CD14-positive monocyte (primary cell): Measurements from ENCODE around the gene CACHD1. TPM values are rescaled to one million over a fixed set of nuclear protein-coding genes. Genes with fewer than 3 reads are reported as not detected.

ENCODE experiments used
- DNase-seq, 3 donors: peaks; one replicate each; pipeline ENCODE4 v3.0.0-alpha.2; 2011 to 2022
- H2AFZ ChIP-seq: 2 replicates; pipeline ENCODE4 v1.6.0; 2012; ENCODE audit warnings: mild to moderate bottlenecking, low read depth, low read length, inconsistent platforms; ENCODE audit not compliant: insufficient read depth, poor library complexity, severe bottlenecking
- H3K27ac ChIP-seq, 2 donors: 1 replicate in 1 of 2; 2 replicates in 1 of 2; pipeline ENCODE4 v1.5.1; 2012 to 2013; ENCODE audit warnings: low read length in 2 of 2, control low read depth in 1 of 2, inconsistent platforms in 1 of 2, low read depth in 1 of 2, mild to moderate bottlenecking in 1 of 2
- H3K27me3 ChIP-seq, 2 donors: one replicate each; pipeline versions ENCODE4 v1.6.0 to v1.6.1; 2011 to 2013; ENCODE audit warnings: low read length in 2 of 2; ENCODE audit not compliant: control insufficient read depth in 2 of 2, insufficient read depth in 2 of 2
- H3K36me3 ChIP-seq, 2 donors: replicated peaks in 1 of 2; 1 replicate in 1 of 2; 2 replicates in 1 of 2; pipeline versions ENCODE4 v1.5.1 to v1.6.1; 2012 to 2013; ENCODE audit warnings: low read length in 2 of 2, control low read depth in 1 of 2, inconsistent platforms in 1 of 2, mild to moderate bottlenecking in 1 of 2; ENCODE audit not compliant: insufficient read depth in 2 of 2, control insufficient read depth in 1 of 2
- H3K4me1 ChIP-seq, 2 donors: 1 replicate in 1 of 2; 2 replicates in 1 of 2; pipeline versions ENCODE4 v1.5.1 to v1.6.1; 2012 to 2013; ENCODE audit warnings: low read length in 2 of 2, control low read depth in 1 of 2, inconsistent platforms in 1 of 2, mild to moderate bottlenecking in 1 of 2, moderate library complexity in 1 of 2; ENCODE audit not compliant: insufficient read depth in 2 of 2, control insufficient read depth in 1 of 2
- H3K4me2 ChIP-seq: replicated peaks from 2 replicates; pipeline ENCODE3; 2012; ENCODE audit warnings: low read length, moderate library complexity, mild to moderate bottlenecking; ENCODE audit not compliant: poor library complexity, severe bottlenecking; ENCODE audit errors: extremely low read depth
- H3K4me3 ChIP-seq, 3 experiments: fragments of 200-600 bp in 1 of 3; sonication (generic) in 1 of 3; replicated peaks in 1 of 3; 1 replicate in 2 of 3; 2 replicates in 1 of 3; pipeline ENCODE4 v1.5.1; 2011 to 2013; ENCODE audit warnings: low read length in 3 of 3, mild to moderate bottlenecking in 3 of 3, control low read depth in 2 of 3, low read depth in 2 of 3, inconsistent platforms in 1 of 3, moderate library complexity in 1 of 3
- H3K79me2 ChIP-seq: 2 replicates; pipeline ENCODE4 v1.6.0; 2012; ENCODE audit warnings: mild to moderate bottlenecking, control low read depth, inconsistent platforms, low read length, moderate library complexity; ENCODE audit not compliant: insufficient read depth
- H3K9ac ChIP-seq: 2 replicates; pipeline ENCODE4 v1.6.0; 2017; ENCODE audit warnings: low read length, mild to moderate bottlenecking; ENCODE audit not compliant: insufficient read depth, poor library complexity, severe bottlenecking
- H3K9me3 ChIP-seq, 2 donors: replicated peaks in 1 of 2; 1 replicate in 1 of 2; 2 replicates in 1 of 2; pipeline versions ENCODE4 v1.5.1 to v1.6.1; 2012 to 2013; ENCODE audit warnings: low read length in 2 of 2, control low read depth in 1 of 2; ENCODE audit not compliant: control insufficient read depth in 1 of 2, insufficient read depth in 1 of 2
- H4K20me1 ChIP-seq: 2 replicates; pipeline ENCODE4 v1.6.0; 2012; ENCODE audit warnings: mild to moderate bottlenecking, low read length, control low read depth, moderate library complexity; ENCODE audit not compliant: insufficient read depth
- H3K27ac Mint-ChIP-seq, 7 donors: one replicate each; pipeline ENCODE4 v1.8.0; 2020; ENCODE audit warnings: mild to moderate bottlenecking in 7 of 7, mixed read lengths in 7 of 7, moderate library complexity in 6 of 7, inconsistent platforms in 2 of 7
- H3K27me3 Mint-ChIP-seq, 3 donors: one replicate each; pipeline ENCODE4 v1.8.0; 2021 to 2022; ENCODE audit warnings: low read depth in 3 of 3, mild to moderate bottlenecking in 3 of 3, mixed read lengths in 3 of 3, moderate library complexity in 3 of 3, inconsistent platforms in 1 of 3
- H3K36me3 Mint-ChIP-seq, 2 donors: one replicate each; pipeline ENCODE4 v1.8.0; 2020; ENCODE audit warnings: mixed read lengths in 2 of 2, inconsistent platforms in 1 of 2, mild to moderate bottlenecking in 1 of 2
- H3K4me1 Mint-ChIP-seq: one replicate; pipeline ENCODE4 v1.8.0; 2020; ENCODE audit warnings: mild to moderate bottlenecking, mixed read lengths
- H3K4me3 Mint-ChIP-seq, 2 donors: one replicate each; pipeline ENCODE4 v1.8.0; 2020; ENCODE audit warnings: mild to moderate bottlenecking in 2 of 2, mixed read lengths in 2 of 2, moderate library complexity in 1 of 2
- H3K9me3 Mint-ChIP-seq, 7 donors: one replicate each; pipeline ENCODE4 v1.8.0; 2020 to 2022; ENCODE audit warnings: mixed read lengths in 7 of 7, mild to moderate bottlenecking in 6 of 7, moderate library complexity in 6 of 7, inconsistent platforms in 2 of 7
- WGBS: methylation state at CpG from one replicate; pipeline ENCODE4 v1.1.5; 2013; ENCODE audit warnings: missing lambda C conversion rate; ENCODE audit not compliant: insufficient coverage; 5-methylcytosine and 5-hydroxymethylcytosine counted together
- intact Hi-C, 2 donors: fragments of 100-400 bp; cut with micrococcal nuclease; formaldehyde crosslinking; loops; one replicate each; pipeline versions ENCODE4 v1.15.0 to v1.15.1; 2023
- polyA plus RNA-seq, 3 donors: library from polyadenylated mRNA; depleted of rRNA in 1 of 3; unstranded in 2 of 3; stranded (reverse) in 1 of 3; fragments of 300-500 nt in 2 of 3; fragments of >200 nt in 1 of 3; fragmentation: Illumina TruSeq in 2 of 3; gene quantifications; 1 replicate in 2 of 3; 2 replicates in 1 of 3; pipeline ENCODE4 v1.2.3, GENCODE V29; 2012 to 2021
- TF ChIP-seq, protein P1 (sequence below): fragments of 200-600 bp; IDR thresholded peaks from one replicate; pipeline ENCODE4 v1.8.0; 2022; ENCODE audit warnings: antibody characterized with exemption, mild to moderate bottlenecking

CACHD1 gene
- polyA plus RNA-seq, 3 donors = 0.12 TPM; not detected in 2

DNA sequence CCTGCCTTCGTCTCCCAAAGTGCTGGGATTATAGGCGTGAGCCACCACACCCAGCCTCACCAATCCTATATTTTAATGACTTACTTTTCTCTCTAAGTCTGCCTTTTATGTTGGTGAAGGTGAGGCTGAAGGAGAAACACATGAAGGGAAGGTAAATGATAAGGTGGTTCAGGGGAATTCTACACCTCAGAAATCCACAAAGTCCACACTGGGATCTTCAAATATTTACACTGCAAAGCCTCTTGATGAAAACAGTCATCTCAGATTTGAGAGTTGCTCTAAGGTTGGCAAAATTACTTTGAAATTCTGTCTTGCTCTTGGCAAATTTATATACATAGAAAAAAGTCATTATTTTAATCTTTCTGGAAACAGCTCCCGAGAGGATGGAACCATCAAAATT is 42.0 kb upstream of the CACHD1 start:
- H3K27me3 ChIP-seq = no peaks in the 10 kb centered on the region
- TF ChIP-seq, protein P1, sequence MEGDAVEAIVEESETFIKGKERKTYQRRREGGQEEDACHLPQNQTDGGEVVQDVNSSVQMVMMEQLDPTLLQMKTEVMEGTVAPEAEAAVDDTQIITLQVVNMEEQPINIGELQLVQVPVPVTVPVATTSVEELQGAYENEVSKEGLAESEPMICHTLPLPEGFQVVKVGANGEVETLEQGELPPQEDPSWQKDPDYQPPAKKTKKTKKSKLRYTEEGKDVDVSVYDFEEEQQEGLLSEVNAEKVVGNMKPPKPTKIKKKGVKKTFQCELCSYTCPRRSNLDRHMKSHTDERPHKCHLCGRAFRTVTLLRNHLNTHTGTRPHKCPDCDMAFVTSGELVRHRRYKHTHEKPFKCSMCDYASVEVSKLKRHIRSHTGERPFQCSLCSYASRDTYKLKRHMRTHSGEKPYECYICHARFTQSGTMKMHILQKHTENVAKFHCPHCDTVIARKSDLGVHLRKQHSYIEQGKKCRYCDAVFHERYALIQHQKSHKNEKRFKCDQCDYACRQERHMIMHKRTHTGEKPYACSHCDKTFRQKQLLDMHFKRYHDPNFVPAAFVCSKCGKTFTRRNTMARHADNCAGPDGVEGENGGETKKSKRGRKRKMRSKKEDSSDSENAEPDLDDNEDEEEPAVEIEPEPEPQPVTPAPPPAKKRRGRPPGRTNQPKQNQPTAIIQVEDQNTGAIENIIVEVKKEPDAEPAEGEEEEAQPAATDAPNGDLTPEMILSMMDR = no peak
- Mint-ChIP-seq H3K27ac (no peak overlapping the region), H3K36me3 (no peaks in the 10 kb centered on the region), H3K4me3 (no peak overlapping the region), H3K27me3 (peaks cover 0 to 3% (median 0%) of the 10 kb centered on the region in 3 donors), H3K4me1 (no peaks in the 10 kb centered on the region), H3K9me3 (peaks cover 0 to 7% (median 2%) of the 10 kb centered on the region in 7 donors)
- no CpG with 5 or more reads among the region's 3 CpGs for WGBS
- H3K4me2 ChIP-seq = no peak overlapping the region
- H3K9ac ChIP-seq = no peak overlapping the region
- H2AFZ ChIP-seq = no peak overlapping the region
- no peaks in the 10 kb centered on the region for H3K79me2 ChIP-seq
- H4K20me1 ChIP-seq = no peaks in the 10 kb centered on the region
- no peak overlapping the region for H3K27ac ChIP-seq
- no peak for DNase-seq
- intact Hi-C loops = no loop called here
- no peaks in the 10 kb centered on the region for H3K9me3 ChIP-seq
- H3K4me3 ChIP-seq = no peak overlapping the region
- no peaks in the 10 kb centered on the region for H3K36me3 ChIP-seq
- no peaks in the 10 kb centered on the region for H3K4me1 ChIP-seq

DNA sequence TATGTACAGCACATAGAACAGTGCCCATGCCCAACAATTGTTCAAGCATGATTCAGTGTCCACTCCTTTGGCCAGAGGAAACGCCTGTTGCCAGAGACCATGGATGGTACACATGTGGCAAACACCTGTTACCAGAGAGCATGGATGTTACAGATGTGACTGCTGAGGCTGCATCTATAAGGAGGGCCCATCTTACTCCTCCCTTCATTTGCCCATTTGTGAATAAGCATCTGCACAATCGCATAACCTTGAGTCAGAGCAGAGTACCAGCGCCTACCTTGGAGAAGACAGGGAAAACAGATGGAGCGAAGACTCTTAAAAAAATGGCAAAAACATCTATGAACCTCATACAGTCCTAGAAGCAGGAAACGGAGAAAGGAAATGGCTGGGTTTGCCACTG is 36.6 kb upstream of the CACHD1 start:
- Histone ChIP-seq H3K4me1 (no peaks in the 10 kb centered on the region), H3K36me3 (no peaks in the 10 kb centered on the region), H3K4me3 (no peak overlapping the region), H3K27ac (no peak overlapping the region), H3K9ac (no peak overlapping the region), H3K27me3 (no peaks in the 10 kb centered on the region), H2AFZ (no peak overlapping the region), H3K79me2 (no peaks in the 10 kb centered on the region), H3K9me3 (no peaks in the 10 kb centered on the region), H4K20me1 (no peaks in the 10 kb centered on the region), H3K4me2 (no peak overlapping the region)
- H3K27me3 Mint-ChIP-seq = peaks cover 0 to 5% (median 0%) of the 10 kb centered on the region in 3 donors
- no peak overlapping the region for H3K27ac Mint-ChIP-seq
- no peaks in the 10 kb centered on the region for H3K36me3 Mint-ChIP-seq
- no peaks in the 10 kb centered on the region for H3K4me1 Mint-ChIP-seq
- 80% methylated on average over 1 of the region's 5 CpGs for WGBS
- intact Hi-C loops = no loop called here
- TF ChIP-seq, protein P1 = no peak
- DNase-seq = no peak
- H3K9me3 Mint-ChIP-seq = peaks cover 0 to 1% (median 0%) of the 10 kb centered on the region in 7 donors
- H3K4me3 Mint-ChIP-seq = no peak overlapping the region
